Measurements from ENCODE around the gene GLT6D1.
A peak's percentile ranks its signal among the peaks of the same experiment; 100 is the strongest.
"Not testable (repeated sequence)": the region's sequence is repeated elsewhere in the genome, so short reads cannot be mapped to it uniquely, and the experiment has no call there.

Gene GLT6D1

DNA sequence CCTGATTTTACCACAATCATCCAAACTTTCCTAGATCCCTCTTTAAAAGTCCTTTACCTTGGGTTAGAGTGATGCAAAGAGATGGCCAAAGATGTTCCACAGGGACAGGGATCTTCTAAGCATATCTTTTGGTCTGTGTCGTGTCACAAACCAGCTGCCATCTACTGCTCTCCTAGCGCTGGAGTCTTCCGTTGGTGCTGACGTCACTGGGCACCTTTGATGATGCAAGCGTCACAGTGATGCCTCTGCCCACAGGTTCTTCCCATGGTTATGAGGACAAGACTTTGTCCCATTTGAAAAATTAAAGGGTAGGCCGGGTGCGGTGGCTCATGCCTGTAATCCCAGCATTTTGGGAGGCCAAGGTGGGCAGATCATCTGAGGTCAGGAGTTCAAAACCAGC is 1.7 kb upstream of the GLT6D1 start:
- TF ChIP-seq JUND (IDR thresholded peaks at IDR 0.05; ENCODE audit: low read depth), result no peak
- in situ Hi-C loops (cut with HindIII; ENCODE audit: low pct_unique_long_range_greater_than_20kb, low sequenced_read_pairs), result no loop called here
- no peak for DNase-seq (ENCODE audit: low read depth in 1 of 2, low spot score in 1 of 2)

DNA sequence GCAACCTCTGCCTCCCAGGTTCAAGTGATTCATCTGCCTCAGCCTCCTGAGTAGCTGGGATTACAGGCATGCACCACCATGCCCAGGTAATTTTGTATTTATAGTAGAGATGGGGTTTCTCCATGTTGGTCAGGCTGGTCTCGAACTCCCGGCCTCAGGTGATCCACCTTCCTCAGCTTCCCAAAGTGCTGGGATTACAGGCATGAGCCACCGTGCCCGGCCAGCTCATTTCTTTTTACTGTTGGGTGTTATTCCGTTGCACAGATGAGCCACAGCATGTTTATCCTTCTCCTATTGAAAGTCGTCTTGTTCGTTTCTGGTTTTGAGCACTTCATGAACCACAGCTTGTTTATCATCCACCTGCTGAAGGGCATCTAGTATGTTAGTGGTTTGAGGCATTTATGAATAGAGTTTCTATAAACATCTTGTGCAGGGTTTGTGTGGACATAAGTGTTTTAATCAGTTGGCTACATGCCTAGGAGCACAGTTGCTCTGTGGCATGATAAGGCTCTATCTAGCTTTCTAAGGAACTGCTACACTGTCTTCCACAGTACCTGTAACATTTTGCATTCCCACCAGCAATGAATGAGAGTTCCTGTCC is 2.3 kb downstream of the GLT6D1 start:
- DNase-seq (ENCODE audit: low read depth in 1 of 2, low spot score in 1 of 2); in situ Hi-C loops (cut with HindIII; ENCODE audit: low pct_unique_long_range_greater_than_20kb, low sequenced_read_pairs): not testable (repeated sequence)

DNA sequence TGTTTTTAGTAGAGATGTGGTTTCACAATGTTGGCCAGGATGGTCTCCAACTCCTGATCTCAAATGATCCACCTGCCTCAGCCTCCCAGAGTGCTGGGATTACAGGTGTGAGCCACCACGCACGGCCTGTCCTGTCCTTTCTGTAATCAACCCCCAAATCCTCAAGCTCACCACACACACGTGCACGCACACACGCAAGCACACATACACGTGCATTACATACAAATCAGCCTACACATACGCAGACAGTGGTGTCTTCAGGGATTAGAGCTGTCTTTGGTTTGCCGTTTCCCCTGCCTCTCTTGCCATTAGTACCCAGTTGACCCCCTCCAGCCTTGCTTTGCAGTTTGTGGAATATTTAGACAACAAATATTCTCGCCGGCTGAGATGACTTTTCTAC is 6.5 kb downstream of the GLT6D1 start:
- no peak for TF ChIP-seq JUND (IDR thresholded peaks at IDR 0.05; ENCODE audit: low read depth)
- in situ Hi-C loops (cut with HindIII; ENCODE audit: low pct_unique_long_range_greater_than_20kb, low sequenced_read_pairs), result no loop called here

DNA sequence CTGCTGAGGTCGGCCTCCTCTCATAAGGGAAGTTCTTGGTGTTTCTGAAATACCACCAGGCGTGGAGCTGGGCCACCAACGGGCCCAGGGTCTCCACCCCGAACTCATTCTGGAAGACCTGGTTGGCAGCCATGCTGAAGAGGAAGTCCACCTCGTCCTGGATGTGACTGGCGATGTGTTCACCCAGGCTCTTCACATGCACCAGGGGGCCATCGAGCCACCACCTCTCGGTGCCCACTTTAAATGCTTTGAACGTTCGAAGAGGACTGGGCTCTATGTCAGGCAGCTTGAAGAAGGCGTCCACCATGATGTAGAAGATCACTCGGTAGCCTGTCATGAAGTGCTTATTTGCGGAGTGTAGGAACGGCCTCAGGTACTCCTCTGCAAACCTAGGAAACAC is 15.1 kb downstream of the GLT6D1 start:
- no peak for DNase-seq (ENCODE audit: low read depth in 1 of 2, low spot score in 1 of 2)
- no peak for TF ChIP-seq JUND (IDR thresholded peaks at IDR 0.05; ENCODE audit: low read depth)
- in situ Hi-C loops (cut with HindIII; ENCODE audit: low pct_unique_long_range_greater_than_20kb, low sequenced_read_pairs), result no loop called here

More for the DNA sequence above, 6.5 kb downstream of the GLT6D1 start:
- DNase-seq (ENCODE audit: low read depth in 1 of 2, low spot score in 1 of 2), result no peak

DNA sequence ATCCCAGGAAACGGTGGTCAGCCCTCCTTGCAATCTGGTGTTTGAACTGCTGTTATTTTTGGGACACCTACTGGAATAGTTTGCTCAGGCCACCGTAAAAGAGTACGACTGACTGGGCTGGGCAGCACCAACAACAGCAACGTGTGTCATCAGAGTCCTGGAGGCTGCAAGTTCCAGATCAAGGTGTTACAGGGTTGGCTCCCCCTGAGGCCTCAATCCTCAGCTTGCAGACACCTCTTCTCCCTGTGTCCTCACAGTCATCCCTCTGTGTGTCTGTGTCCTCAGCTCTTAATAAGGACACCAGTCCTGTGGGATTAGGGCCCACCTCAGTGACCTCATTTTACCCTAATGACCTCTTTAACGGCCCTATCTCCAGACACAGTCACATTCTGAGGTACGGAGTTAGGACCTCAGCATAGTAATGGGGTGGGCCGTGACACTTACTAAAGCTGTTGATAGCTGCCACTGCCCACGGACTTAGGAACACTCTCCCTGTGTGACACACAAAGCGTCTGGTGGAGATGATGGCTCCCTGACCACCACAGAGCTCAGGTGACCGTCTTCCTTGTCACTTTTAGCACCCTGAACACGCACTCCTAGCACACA is 16.8 kb downstream of the GLT6D1 start:
- TF ChIP-seq JUND (IDR thresholded peaks at IDR 0.05; ENCODE audit: low read depth), result no peak
- no peak for DNase-seq (ENCODE audit: low read depth in 1 of 2, low spot score in 1 of 2)
- in situ Hi-C loops (cut with HindIII; ENCODE audit: low pct_unique_long_range_greater_than_20kb, low sequenced_read_pairs), result no loop called here

DNA sequence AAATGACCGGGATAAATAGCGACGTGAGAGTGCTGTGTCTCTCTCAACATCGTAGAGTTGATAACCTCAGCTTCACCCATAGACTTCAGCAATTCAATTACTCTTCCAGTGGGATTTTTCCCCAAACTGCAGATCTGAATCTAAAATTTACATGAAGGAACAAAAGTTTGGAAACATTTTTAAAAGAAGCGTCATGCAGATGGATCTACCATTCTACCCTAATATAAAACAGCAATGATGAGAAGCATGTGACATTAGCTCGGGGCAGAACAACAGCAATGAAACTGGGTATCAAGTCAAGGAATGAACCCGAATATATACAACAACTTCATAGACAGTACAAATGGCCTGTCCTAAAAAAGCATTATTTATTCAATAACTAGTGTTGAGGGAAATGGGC is 18.8 kb downstream of the GLT6D1 start:
- DNase-seq (ENCODE audit: low read depth in 1 of 2, low spot score in 1 of 2), result no peak
- TF ChIP-seq JUND (IDR thresholded peaks at IDR 0.05; ENCODE audit: low read depth), result no peak
- in situ Hi-C loops (cut with HindIII; ENCODE audit: low pct_unique_long_range_greater_than_20kb, low sequenced_read_pairs), result no loop called here

DNA sequence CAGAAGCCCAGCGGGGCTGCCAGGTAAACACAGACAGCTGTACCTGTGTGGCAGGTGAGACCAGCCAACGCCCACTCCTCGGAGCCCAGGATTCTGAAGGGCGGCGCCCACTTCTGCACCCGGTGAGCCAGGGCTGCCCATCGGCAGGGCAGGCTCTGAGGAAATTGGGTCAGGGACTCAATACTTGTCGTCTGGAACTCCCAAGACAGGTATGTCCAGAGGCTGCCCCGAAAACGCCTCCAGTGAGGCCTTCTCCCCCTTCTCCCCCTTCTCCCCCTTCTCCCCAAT is 19.8 kb downstream of the GLT6D1 start:
- no peak for DNase-seq (ENCODE audit: low read depth in 1 of 2, low spot score in 1 of 2)
- in situ Hi-C loops (cut with HindIII; ENCODE audit: low pct_unique_long_range_greater_than_20kb, low sequenced_read_pairs), result no loop called here
- TF ChIP-seq JUND (IDR thresholded peaks at IDR 0.05; ENCODE audit: low read depth), result no peak

DNA sequence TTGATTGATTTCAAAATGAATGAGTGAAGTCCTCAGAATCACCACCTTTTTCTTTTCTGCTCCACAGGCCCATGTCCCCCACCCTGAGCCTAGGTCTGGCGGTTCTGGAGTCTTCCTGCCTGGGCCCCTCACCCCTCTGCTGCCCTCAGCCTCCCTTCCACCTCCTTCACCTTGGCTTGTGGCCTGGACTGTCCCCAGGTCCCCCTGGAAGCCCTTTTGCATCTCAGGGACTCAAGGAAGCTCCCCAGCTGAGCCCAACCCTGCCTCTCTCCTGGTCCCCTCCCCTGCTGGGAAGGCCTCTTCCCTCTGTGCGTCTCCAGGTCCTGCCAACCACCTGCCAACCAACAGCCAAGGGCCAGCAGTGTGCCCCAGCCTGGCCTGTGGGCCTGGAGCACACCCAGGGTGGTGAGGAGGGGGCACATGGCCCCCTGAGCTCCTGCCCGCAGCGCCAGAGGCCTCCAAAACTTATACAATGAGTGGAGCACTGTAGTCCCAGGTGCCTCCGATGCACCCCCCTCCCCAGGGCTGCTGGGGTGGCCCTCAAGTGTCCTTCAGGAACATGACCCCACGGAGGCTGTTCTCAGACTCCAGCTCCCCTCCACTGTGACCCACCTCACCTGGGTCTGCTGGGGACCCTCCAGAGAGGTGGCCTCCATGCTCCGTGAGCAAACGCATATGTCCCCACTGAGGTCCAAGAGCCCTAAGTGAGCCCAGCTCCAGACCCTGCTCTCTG is 20.3 kb downstream of the GLT6D1 start:
- in situ Hi-C loops (cut with HindIII; ENCODE audit: low pct_unique_long_range_greater_than_20kb, low sequenced_read_pairs), result no loop called here
- no peak for TF ChIP-seq JUND (IDR thresholded peaks at IDR 0.05; ENCODE audit: low read depth)
- no peak for DNase-seq (ENCODE audit: low read depth in 1 of 2, low spot score in 1 of 2)

DNA sequence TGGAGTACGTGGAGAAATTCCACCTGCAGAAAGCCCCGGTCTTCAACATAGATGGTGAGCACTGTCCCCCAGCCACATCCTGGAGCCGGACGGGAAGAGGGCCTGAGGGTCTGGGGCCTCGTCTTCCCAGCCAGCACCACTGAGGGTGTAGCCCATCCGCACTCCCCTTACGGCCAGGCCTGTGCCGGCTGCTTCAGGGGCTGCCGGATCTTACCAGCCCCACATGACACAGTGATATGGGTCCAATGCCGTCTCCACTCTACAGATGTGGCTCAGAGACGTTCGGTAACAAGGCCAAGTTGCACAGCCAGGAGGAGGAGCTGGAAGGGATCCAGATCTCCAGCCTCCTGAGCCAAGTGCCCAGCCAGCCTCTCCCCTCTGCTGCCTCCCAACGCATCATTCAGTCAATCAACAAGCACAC is 21.3 kb downstream of the GLT6D1 start:
- TF ChIP-seq JUND (IDR thresholded peaks at IDR 0.05; ENCODE audit: low read depth), result no peak
- no peak for DNase-seq (ENCODE audit: low read depth in 1 of 2, low spot score in 1 of 2)
- in situ Hi-C loops (cut with HindIII; ENCODE audit: low pct_unique_long_range_greater_than_20kb, low sequenced_read_pairs), result no loop called here

DNA sequence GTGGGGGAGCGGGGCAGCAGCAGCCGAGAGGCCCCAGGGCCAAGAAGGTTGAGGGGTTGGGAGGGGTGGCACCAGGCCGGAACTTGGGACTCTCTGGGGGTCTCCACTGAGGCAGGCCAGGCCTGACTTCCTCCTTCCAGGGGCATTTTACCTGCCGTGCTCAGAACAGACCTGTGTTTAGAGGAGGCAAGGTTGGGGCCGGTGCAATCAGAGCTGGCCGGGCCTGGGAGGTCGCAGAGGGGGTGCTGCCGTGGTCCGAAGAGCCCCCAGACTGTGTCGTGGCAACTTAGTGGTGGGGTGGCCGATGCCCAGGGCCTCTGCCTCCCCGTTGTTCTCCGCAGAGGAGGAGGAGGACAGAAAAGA is 21.8 kb downstream of the GLT6D1 start:
- in situ Hi-C loops (cut with HindIII; ENCODE audit: low pct_unique_long_range_greater_than_20kb, low sequenced_read_pairs), result no loop called here
- TF ChIP-seq JUND (IDR thresholded peaks at IDR 0.05; ENCODE audit: low read depth), result no peak
- no peak for DNase-seq (ENCODE audit: low read depth in 1 of 2, low spot score in 1 of 2)

DNA sequence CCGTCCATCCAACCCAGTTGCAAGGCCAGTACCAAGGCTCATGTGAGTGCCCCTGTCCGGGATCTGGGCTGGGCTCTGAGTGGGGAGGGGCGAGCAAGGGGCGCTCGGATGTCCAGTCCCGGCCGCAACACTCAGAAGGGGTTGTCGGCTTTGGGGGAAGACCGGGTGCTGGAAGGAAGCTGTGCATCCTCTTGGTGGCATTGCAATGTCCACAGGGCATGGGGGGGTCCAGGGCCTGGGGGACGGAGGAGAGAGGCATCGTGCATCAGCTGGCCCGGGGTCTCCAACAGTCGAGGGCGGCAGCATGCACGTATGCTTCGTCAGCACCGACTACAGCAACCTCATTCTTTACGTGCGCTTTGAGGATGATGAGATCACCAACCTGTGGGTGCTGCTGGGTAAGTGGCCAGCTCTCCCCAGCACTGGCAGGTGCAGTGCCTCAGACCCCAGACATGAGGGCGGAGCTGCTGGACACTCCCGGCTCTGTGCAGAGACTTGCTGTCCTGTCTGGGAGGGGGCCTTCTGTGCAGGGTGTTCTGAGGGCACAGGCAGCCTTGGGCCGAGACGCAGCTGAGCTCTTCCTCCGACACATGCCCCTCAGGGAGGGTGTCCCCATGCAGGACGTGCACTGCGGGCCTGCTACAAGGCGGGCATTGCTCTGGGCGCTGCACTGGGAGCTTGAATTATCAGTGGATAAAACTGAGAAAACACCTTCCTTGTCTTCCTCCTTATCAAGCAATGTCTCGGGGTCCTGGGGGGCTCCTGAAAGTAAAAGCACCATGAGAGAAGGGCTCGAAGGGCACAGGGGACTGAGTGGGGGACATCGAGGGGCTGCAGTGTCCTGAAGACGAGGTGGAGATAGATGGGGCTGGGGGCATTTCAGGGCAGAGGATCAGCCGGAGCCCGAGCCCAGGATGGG is 22.5 kb downstream of the GLT6D1 start:
- in situ Hi-C loops (cut with HindIII; ENCODE audit: low pct_unique_long_range_greater_than_20kb, low sequenced_read_pairs), result no loop called here
- DNase-seq (ENCODE audit: low read depth in 1 of 2, low spot score in 1 of 2), result no peak
- TF ChIP-seq JUND (IDR thresholded peaks at IDR 0.05; ENCODE audit: low read depth), result no peak

DNA sequence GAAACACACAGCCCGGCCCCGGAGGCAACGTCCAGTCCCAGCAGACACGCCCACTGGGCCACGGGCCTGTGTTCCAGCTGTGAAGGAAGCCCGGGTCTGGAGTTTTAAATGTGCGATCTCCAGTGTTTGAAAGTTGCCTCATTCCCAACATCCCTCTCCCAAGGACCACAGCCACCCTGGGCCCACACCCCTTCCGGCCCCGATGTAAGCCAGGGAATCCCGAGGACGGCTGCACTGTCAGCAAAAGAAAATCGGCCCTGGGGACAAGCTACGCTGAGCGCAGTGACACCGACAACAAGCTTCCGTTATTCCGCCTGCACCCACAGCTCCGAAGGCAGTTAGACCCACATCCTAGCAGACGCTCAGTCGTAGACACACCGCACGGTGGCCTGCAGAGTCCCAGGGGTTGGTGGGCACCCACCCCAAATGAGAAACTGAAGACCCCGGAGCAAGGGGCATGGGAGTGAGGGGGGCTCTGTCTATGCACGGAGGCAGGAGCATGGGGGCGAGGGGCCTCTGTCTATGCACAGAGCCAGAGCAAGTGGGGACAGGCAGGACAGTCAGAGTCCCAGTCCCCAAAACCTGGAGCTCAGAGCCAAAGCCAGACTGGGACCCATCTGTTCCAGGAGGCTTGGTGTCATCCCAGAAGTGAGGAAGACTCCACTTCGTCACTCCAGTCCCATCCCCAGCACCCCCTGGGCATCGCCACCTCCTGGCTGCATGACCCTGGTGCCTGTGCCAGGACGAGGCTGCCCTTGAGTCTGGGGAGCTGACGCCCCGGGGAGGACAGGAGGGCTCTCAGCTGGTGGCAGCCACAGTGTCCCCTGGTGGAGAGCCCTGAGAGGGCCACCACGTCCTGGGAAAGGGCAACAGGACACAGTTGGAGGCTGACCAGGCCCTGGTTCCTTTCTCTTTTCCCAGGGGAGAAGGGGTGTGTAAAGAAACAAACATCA is 23.4 kb downstream of the GLT6D1 start:
- peak in 1 of 2 experiments; percentile 27 for DNase-seq (ENCODE audit: low read depth in 1 of 2, low spot score in 1 of 2)
- no peak for TF ChIP-seq JUND (IDR thresholded peaks at IDR 0.05; ENCODE audit: low read depth)
- in situ Hi-C loops (cut with HindIII; ENCODE audit: low pct_unique_long_range_greater_than_20kb, low sequenced_read_pairs), result no loop called here

Measured in T47D (cell line).